ENCODE results near the gene NUDT4B. TPM values are rescaled to one million over a fixed set of nuclear protein-coding genes. Genes with fewer than 3 reads are reported as not detected.
"Not testable (repeated sequence)": the region's sequence is repeated elsewhere in the genome, so short reads cannot be mapped to it uniquely, and the experiment has no call there.

The NUDT4B gene
- polyA plus RNA-seq, 1 experiment: 19.6 TPM

GRCh38 chr1:148780404-148780803, 31.8 kb downstream of the NUDT4B start:
- DNase-seq (ENCODE audit: low read depth); POLR2A ChIA-PET; H3K4me3 ChIP-seq (ENCODE audit: low read depth, low read length); H3K27me3 ChIP-seq (ENCODE audit: control insufficient read depth, insufficient read depth, low read length); H3K36me3 ChIP-seq (ENCODE audit: control insufficient read depth, insufficient read depth, low read length); CTCF ChIA-PET: not testable (repeated sequence)

DNA sequence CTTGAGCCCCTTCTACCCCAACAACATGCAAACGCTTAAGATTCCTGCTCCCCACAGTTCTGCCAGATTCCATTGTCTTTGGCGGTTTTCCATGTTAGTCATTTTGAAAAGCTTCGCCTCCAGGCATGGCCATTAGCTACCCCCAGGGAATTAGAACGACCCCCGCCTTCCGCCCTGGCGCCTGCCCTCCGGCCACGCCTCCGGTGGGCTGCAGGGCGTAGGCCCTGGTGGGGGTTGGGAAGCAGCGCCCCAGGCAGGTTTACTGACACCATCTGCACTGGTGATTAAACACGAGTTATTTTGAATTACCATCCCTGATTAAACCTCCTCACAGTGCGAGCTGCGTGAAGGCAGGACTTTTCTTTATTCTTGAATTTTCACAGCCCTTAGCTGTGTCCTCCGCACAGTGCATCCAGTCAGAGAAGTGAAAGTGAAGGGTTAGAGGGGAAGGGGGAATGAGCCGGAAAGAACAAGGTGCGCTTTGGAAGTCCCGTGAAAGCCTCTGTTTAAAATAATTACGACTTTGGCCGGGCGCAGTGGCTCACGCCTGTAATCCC, 43.0 kb downstream of the NUDT4B start:
- CTCF ChIA-PET; H3K27me3 ChIP-seq (ENCODE audit: control insufficient read depth, insufficient read depth, low read length): not testable (repeated sequence)

DNA sequence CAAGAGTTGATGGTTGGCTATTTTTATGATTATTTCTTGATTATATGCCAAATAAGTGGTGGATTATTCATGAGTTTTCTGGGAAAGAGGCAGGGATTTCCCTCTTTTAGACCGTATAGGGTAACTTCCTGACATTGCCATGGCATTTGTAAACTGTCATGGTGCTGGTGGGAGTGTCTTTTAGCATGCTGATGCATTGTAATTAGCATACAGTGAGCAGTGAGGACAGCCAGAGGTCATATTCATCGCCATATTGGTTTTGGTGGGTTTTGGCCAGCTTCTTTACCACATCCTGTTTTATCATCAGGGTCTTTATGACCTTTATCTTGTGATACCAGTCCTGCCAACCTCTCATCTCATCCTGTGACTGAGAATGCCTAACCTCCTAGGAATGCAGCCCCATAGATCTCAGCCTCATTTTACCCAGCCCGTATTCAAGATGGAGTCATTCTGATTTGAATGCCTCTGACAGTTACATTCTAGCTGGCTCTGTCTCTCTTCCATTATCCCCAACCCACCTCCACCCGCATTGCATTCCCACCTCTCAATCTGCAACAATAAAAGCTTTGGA, 45.3 kb downstream of the NUDT4B start:
- H3K27me3 ChIP-seq (ENCODE audit: control insufficient read depth, insufficient read depth, low read length); H3K36me3 ChIP-seq (ENCODE audit: control insufficient read depth, insufficient read depth, low read length); H3K4me3 ChIP-seq (ENCODE audit: low read depth, low read length); CTCF ChIA-PET; POLR2A ChIA-PET; DNase-seq (ENCODE audit: low read depth): not testable (repeated sequence)

More for the DNA sequence above, 43.0 kb downstream of the NUDT4B start:
- DNase-seq (ENCODE audit: low read depth); POLR2A ChIA-PET; H3K4me3 ChIP-seq (ENCODE audit: low read depth, low read length); H3K36me3 ChIP-seq (ENCODE audit: control insufficient read depth, insufficient read depth, low read length): not testable (repeated sequence)

Small RNA genes within 50 kb of the gene (small RNA-seq; reads per million reads assigned to genes)
- gene RNU6-1171P (ENCODE audit: insufficient read length, low read depth, low replicate concordance): not detected

Other genes with a start within 250 kb of the NUDT4B start
- gene NBPF14, start 152.8 kb upstream of the NUDT4B start, polyA plus RNA-seq (2011; rRNA removed): 21.6 and 23.8 TPM in 2 replicates
- gene PDE4DIP, start 95.7 kb downstream of the NUDT4B start, polyA plus RNA-seq (2011; rRNA removed): 71.7 and 75.1 TPM in 2 replicates